Measurements from ENCODE around the gene SAMSN1.
"Not testable (repeated sequence)": the region's sequence is repeated elsewhere in the genome, so short reads cannot be mapped to it uniquely, and the experiment has no call there.

The SAMSN1 gene

DNA sequence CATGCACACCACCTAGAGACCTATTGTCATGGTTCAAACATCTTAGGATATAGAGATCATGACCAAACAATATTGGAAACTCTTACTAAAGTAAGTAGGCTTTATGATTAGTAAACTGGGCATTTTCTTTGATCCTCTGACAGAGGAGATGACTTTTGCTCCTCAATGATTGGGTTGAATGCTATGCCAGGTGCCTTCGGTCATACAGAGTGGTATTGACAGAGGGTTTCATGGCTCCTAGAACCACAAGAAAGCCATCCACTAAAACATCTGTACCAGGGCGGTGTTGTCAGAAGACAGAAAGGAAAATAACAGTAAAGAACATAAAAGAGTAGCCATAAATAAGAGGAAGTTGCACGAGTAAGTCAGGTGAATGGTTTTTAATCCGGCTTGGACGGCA, 20.8 kb upstream of the SAMSN1 start:
- no peak for DNase-seq (ENCODE audit: low read depth)

DNA sequence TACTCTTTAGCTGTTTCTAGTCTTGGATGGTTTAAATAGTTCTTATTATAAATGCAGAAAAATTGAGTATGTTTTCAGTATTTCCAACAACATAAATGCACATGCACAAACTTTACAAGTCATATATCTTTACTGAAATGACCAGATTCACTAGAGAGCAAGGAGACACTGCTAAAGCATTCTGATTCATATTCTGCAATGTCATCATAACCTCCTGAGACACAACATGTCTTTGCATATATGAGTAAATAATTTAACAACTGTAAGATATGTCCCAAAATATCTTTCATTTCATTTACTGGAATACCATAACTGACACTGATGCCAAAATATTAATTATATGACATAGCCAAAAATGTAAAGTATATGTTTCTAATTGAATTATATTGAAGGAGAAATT, 16.8 kb upstream of the SAMSN1 start:
- no peak for DNase-seq (ENCODE audit: low read depth)

DNA sequence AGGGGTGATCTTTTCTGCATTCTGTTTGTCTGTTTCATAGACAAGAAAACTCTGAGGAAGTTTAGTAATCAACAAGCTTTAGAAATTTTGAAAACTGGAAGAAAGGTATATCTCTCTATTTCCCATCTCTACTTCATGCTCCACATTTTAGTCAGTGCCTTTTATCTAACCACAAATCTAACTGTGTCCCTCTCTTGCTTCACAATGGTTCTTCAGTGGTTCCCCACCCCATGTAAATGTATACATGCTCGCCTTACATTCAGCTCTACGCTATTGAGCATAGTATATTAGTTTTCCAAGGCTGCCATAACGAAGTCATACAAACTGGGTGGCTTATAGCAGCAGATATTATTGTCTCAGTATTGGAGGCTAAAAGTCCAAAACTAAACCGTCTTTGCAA, 14.4 kb upstream of the SAMSN1 start:
- DNase-seq (ENCODE audit: low read depth): no peak

DNA sequence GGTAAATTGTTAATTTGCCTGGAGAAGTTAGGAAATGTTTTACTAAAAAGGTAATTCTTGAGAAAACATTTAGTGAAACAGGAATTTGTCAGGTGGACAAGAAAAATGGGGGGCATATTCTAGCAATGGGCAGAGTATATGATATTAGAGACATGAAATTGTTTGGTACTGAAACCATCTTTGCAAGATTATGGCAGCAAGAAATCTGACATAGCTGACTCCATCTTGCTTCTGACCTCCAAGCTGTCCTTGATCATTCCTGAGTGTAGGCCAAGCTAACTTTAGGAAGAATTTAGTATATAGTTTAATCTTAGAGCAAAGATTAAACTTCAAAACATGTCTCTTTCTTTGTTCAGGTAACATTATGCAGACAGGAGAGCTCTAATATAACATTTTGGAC, 14.0 kb upstream of the SAMSN1 start:
- DNase-seq (ENCODE audit: low read depth): no peak

DNA sequence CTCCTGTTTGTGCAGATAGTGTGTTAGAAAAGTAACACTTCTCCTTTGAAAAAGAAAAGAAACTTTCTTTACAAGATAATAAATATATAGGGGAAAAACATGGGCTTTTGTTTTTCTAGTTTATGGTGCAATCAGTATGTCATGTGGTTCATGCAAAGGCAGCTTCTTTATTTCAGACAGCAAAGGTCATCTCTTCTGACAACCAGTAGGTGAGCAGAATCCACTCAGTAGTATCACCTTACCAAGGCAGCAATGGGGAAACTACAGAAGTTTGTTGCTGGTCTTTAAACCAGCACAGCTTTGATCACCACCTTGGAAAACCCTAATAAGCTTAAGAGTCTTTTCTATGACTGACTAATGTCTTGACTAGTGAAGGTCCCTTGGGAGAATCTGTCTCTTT, 13.0 kb upstream of the SAMSN1 start:
- DNase-seq (ENCODE audit: low read depth): no peak

DNA sequence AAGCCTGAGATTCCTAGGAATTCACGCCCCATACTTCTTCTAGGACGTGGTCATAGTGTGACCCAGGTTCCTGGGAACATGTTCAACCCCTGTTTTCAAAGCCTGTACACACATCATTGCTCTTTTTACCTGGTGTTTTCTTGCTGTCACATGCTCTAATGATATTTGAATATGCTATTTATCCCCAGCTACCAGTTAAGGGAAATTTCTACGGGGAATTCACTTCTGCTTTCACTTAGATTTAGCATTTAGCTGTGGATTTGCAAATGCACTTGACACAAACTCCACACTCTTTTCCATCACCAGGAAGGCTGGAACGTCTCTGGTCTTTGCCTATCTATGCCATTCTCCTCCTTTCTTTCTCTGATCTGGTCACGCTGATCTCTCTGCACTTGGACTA, 11.3 kb upstream of the SAMSN1 start:
- no peak for DNase-seq (ENCODE audit: low read depth)

DNA sequence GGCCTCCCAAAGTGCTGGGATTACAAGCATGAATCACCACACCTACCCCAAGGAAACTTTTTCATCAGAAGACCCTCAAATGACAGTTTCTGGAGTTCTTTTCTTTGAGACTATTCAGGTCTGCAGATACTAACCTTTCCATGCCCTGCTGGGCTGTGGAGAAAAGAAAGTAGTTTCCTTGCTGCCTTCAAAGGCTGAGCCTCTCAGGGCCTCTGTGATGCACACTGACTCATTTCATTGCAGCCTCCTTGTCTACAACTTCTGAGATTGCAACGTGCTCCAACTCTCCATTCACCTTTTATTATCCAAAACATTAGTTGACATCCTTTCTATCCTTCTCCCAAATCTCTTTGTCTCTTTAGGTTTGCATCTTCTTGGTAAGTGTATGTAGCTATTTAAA, 8.8 kb upstream of the SAMSN1 start:
- DNase-seq (ENCODE audit: low read depth): no peak

DNA sequence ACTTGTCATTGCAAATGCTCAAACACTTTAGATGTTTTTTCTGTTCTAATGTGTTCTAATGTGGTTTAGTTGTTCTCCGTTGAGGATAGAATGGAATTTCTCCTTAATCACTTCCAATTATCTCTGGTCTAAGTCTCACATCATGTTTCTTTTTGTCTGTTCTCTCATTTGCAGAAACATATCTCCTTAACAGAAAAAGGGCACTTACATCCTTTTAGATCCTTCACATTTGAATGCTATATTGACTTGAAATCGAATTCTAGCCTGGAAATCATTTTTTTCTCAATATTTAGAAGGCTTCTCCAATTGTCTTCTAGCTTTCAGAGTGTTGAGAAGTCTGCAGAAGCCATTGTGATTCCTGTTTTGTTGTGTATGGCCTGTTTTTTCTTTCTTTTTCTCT, 7.3 kb upstream of the SAMSN1 start:
- no peak for DNase-seq (ENCODE audit: low read depth)

DNA sequence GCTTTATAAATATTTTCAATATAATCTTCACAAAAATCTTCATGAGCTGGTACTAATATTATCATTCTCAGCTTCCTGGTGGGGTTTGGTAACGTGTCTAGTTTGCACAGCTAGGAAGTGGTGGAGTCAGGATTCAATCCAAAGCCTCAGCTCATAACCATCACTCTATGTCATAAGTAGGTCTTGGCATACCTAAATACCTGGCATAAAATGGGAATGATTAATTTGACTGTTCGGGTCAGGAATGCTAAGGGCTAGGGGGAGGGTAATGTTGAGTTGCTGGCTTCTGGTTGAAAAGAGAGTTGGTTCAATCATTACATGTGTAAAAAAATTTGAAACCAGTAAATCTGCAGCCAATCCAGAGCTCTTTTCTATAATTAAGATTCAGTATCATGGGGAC, 5.6 kb upstream of the SAMSN1 start:
- DNase-seq (ENCODE audit: low read depth): no peak

DNA sequence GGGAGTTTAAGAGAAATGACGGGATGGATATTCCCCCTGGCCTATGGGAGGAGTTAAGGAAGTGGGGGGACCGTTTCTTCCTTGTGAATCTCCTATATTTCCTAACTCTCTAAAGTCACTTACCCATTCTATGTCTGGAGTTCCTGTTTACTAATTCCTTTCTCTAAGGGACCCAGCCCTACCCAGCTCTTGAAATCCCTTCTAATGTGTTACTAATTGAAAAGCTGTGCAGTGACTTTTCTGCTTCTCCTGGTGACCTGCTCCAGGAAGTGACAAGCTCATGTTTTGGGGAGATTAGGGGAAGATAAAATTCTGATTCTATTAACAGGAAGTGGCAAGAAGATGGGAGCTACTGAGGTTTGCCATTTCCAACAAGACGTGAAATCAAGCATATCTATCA, 4.0 kb upstream of the SAMSN1 start:
- no peak for DNase-seq (ENCODE audit: low read depth)

DNA sequence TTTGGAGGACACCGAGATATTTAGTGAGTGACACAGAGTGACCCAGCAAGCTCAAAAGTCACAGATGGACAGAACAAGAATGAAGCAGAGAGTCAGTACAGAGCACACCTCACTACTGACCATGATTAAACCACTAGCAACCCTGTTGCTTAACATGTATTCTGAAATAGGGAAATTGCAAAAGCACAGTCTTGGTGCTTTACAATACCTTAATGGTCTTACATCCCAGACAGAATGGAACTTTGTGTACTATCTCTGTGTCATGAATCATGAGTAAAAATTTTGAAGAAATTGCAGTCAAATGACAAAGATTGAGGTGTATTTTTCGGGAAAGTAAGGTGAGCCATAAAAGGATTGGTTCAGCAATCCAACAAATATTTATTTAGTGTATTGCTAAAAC, 2.7 kb upstream of the SAMSN1 start:
- no peak for DNase-seq (ENCODE audit: low read depth)

DNA sequence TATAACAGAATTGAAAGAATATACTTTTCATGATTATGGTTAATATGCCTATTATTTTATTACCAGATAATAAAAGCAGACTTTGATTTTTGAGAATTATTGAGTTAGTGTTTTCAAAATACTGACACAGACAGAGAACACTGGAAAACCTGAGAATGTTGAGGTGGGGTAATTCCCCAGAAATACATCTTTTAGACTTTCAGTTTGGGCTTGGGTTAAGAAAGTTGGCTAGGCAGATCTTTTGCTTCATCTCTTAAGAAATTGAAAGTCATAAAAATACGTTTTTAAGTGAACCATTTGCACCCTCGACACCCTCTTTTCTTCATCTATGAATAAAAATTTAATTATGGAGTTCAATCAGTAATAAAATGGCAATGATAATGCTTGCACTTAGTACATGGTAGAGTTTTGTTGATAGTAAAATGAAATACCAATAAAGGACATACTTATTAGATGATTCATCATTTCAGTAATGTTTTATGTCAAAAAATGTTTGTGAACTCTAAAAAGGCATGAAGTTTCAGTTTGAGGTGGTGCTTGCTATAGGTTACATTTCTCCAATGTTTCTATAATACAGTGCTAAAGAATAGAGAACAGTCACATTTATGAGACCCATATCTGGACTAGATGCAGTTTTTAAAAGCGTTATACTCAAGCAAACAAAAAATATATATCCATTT, 1.9 kb upstream of the SAMSN1 start:
- no peak for DNase-seq (ENCODE audit: low read depth)

DNA sequence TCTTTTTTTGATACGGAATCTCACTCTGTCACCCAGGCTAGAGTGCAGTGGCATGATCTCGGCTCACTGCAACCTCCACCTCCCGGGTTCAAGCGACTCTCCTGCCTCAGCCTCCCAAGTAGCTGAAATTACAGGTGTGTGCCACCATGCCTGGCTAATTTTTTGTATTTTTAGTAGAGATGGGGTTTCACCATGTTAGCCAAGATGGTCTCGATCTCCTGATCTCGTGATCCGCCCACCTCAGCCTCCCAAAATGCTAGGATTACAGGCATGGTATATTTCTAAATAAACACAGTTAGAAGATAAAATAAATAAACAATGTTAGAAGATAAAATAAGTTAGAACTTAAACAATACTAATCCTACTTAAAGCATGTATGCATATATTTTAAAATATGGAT, 604 bp upstream of the SAMSN1 start:
- DNase-seq (ENCODE audit: low read depth): not testable (repeated sequence)

DNA sequence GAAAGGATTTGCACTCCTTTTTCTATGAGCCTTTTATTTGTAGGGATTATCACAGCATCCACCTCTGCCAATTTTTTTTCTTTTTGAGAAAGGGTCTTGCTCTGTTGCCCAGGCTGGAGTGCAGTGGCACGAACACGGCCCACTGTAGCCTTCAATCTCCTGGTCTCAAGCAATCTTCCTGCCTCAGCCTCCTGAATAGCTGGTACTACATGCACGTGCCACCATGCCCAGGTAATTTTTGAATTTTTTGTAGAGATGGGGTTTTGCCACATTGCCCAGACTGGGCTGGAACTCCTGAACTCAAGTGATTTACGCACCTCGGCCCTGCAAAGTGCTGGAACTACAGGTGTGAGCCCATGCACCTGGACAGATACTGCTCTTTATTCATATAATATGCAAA, 2.1 kb downstream of the SAMSN1 start:
- no peak for DNase-seq (ENCODE audit: low read depth)

DNA sequence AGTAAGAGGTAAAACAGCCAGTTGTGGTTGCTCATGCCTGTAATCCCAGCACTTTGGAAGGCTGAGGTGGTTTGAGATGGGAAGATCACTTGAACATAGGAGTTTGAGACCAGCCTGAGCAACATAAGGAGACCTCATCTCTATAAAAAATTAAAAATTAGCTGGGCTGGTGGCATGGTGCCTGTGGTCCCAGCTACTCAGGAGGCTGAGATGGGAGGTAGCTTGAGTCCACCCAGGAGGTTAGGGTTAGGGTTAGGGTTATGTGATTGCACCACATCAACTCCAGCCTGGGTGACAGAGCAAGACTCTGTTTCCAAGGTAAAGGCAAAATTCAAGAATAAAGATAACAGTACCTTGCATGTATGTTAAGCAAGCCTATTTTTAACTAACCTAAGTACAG, 3.5 kb downstream of the SAMSN1 start:
- no peak for DNase-seq (ENCODE audit: low read depth)

DNA sequence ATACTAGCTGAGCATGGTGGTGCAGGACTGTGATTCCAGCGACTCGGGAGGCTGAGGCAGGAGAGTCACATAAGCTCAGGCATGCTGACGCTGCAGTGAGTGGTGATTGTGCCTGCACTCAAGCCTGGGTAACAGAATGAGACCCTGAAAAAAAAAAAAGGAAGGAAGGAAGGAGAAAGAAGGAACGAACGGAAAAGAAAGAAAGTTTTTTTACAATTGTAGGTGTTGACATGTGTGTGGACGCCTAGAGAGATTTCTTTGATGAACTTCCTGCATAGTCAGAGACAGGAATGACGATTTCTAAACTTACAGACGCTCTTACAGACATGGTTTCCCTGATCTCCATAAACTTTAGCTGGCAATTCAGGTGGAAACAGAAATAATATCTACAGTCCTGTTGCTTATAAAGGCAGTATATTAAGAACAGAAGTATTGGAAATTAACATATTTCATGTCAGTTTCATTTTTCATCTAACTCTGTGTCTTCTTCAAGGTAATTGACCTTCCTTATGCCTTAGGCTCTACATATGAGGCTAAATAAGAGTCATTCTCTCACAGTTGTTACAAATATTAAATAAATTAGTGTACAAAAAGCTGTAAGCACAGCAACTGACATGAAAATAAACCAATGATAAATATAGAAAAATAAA, 4.1 kb downstream of the SAMSN1 start:
- no peak for DNase-seq (ENCODE audit: low read depth)

DNA sequence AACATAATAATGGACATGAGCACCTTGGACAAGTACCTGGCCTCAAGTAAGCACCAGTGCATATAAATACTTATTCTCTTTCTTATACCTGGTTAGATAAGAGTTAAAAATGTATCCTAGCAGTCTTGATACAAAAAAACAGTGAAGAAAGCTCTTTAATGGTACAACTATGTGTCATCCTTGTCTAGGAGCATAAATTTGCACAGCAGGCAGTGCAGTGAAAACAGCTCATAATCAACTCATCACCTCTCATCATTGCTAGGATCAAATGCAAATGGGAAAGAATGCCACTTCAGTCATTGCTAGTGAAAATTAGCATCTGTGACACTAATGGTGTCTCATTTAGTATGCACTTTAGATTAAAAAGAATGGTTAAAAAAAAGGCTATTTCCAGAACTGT, 7.6 kb downstream of the SAMSN1 start:
- no peak for DNase-seq (ENCODE audit: low read depth)

DNA sequence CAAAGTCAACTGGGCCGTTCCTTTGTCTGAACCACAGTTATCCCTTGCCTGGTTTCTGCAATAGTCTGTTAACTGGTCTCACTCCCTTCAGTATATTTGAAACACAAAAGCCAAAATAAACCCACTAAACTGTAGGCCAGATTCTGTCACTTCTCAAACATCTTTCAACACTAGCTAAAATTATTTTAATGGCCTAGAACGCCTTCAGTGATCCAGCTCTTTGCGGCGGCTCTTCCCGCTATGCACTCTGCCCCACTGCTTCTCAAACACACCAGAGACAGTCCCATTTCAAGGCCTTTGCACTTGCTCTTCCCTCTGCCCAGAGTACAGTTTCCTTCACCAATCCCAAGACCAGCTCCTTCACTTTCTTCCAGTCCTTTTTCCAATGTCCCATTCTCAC, 9.2 kb downstream of the SAMSN1 start:
- no peak for DNase-seq (ENCODE audit: low read depth)

DNA sequence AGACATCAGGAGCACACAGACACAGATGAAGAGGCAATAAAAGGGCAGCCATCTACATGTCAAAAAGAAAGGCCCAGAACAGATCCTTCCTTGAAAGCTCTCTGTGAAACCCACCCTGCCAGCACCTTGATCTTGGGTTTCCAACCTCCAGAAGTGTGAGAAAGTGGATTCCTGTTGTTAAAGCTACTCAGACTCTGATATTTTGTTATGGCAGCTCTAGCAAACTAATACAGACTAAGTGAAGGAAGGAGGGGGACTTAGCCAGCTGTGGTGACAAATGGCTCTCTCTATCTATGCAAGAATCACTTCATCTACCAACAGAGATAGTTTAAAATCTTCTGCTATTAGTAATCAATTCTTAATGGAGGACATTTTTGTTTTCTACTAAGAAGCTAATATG, 10.4 kb downstream of the SAMSN1 start:
- no peak for DNase-seq (ENCODE audit: low read depth)

DNA sequence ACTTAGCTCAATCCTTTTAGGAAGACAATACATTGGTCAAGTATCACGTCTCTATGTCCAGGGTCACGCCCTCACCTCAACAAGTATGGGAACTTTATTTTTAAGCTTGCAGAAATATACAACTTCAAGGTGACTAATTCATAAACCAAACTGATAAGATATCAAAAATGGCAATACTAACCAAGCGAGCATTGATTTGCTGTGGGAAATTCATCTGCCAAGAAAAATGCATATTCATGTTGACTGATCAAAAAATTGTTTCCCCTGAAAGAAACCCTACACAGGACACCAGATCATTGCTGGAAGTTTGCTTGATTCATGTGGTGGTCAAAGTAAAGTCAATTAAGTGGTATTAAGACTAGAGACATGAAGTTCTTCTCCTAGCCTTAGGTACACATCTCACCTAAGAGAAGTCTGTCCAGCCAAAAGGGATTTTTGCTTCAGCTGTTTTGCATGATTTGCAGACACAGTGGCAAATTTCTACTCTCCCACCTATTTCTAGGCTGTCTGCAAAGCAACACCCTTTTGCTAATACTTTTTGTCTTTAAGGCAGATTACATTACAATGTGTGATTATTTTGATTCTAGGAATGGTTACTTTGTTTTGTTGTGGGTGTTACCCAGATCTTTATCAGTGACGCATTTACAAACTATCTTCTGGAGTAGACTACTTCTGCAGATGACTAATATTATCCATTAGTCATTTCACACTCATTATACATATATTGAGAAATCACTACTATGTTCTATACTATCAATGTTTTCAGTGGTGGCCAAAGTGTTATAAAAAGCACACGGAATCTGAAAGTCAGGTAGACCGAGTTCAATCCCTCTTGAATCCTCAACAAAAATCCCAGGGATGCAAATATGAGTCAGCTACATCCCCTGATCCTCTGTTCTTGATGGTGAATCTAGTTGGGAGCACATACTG, 12.4 kb downstream of the SAMSN1 start:
- DNase-seq (ENCODE audit: low read depth): no peak

DNA sequence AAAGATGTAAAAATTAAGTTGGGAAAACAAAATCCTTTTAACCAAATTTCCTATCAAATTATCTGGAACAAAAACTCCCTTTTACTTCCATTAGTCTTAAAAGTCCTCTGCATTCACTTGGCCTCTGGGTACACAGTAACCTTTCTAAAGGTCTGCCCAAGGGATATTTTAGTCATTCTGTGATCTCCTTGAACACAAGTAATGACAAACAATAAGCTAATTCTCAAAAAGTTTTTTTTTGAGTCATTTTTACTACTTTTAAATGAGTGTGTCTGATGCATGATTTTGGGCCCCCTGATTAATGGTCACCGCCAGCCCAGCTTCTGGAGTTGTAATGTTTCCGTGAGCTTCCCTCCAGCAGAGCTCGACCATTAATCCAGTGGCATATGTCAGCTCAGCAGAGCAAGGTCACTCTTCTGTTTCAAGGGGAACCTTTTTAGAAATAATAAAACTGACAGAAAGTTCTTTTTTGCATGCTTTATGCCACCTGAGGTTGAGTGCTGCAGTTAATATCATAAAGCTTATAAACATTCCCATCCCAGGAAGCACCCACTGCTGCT, 14.3 kb downstream of the SAMSN1 start:
- no peak for DNase-seq (ENCODE audit: low read depth)

DNA sequence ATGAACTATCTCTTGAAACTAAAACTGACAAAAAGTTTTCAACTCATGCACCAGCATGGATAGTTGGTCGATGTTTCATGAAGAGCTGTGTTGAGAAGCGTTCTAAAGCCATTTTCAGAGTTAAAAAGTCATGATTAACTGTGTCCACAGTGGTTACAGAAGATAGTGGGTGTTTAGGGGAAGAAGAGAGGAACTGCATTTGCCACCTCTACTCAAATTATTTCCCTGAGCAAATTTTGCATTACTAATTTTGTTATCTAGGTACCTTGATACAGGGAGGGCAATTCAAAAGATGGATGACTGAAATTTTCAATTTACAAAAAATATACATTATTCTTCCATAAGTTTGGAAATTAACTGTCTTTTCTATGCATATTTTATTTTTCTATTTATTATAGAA, 15.5 kb downstream of the SAMSN1 start:
- no peak for DNase-seq (ENCODE audit: low read depth)

DNA sequence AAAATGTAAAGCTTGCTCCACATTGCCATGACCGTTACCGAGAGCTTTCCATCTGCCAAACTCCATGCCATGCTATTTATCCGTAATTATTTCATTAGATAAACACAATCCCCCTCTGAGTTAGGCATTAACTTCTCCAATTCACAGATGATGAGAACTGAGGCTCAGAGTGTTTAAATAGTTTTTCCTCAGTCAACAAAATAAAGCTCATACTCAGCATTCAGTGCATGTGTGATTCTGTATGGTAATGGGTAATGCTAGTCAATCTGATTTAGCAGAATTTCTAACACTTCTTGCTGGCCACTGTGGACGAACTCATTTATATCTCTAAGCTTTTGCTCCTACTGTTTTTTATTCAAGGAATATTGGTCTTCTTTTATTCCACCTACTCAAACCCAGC, 17.3 kb downstream of the SAMSN1 start:
- DNase-seq (ENCODE audit: low read depth): no peak
